K562 (cell line): ENCODE measurements around the gene CTPS1. TPM values are rescaled to one million over a fixed set of nuclear protein-coding genes. Genes with fewer than 3 reads are reported as not detected.

Source experiments
- BCL6 ChIP-seq: fragments of 250-450 bp; sonication (Bioruptor Pico); IDR thresholded peaks from 2 replicates; pipeline ENCODE4 v1.4.0; 2020
- BRF2 ChIP-seq: IDR thresholded peaks from 3 replicates; pipeline ENCODE4 v1.6.1; 2011; ENCODE audit warnings: borderline replicate concordance, mild to moderate bottlenecking; ENCODE audit not compliant: insufficient read length, insufficient read depth
- CCNT2 ChIP-seq: IDR thresholded peaks from 2 replicates; pipeline ENCODE4 v1.6.1; 2011; ENCODE audit warnings: borderline replicate concordance, low read depth, mild to moderate bottlenecking, moderate library complexity, mixed read lengths, low read length; ENCODE audit not compliant: insufficient read length; ENCODE audit errors: extremely low read depth
- ELK3 ChIP-seq: fragments of 450-650 bp; formaldehyde crosslinking; IDR thresholded peaks from 2 replicates; pipeline ENCODE4 v1.4.0; 2020; ENCODE audit warnings: mild to moderate bottlenecking
- GTF3C2 ChIP-seq: IDR thresholded peaks from 3 replicates; pipeline ENCODE4 v1.6.1; 2011; ENCODE audit warnings: borderline replicate concordance, mild to moderate bottlenecking, moderate library complexity; ENCODE audit not compliant: insufficient read length; ENCODE audit errors: extremely low read depth
- JUNB ChIP-seq: fragments of 450-650 bp; formaldehyde crosslinking; conservative IDR thresholded peaks from 2 replicates; pipeline ENCODE4 v1.4.0; 2020; ENCODE audit warnings: mild to moderate bottlenecking
- MAX ChIP-seq: sonication (generic); formaldehyde crosslinking; IDR thresholded peaks from 2 replicates; pipeline ENCODE4 v1.9.0; 2022; ENCODE audit warnings: mild to moderate bottlenecking, missing genetic modification reagents
- NONO ChIP-seq, 2 experiments: fragments of 200-400 bp in 1 of 2; fragments of 450-650 bp in 1 of 2; formaldehyde crosslinking in 1 of 2; IDR thresholded peaks; 2 replicates each; pipeline ENCODE4 v1.6.1; 2017; ENCODE audit warnings: low read depth in 2 of 2, mild to moderate bottlenecking in 2 of 2, moderate library complexity in 2 of 2, low read length in 1 of 2
- PHF20 ChIP-seq: fragments of 450-650 bp; IDR thresholded peaks from 2 replicates; pipeline ENCODE4 v1.6.1; 2018; ENCODE audit not compliant: partially characterized antibody
- SREBF2 ChIP-seq: sonication (generic); formaldehyde crosslinking; IDR thresholded peaks from 2 replicates; pipeline ENCODE4 v1.4.0; 2020; ENCODE audit warnings: mild to moderate bottlenecking, missing genetic modification reagents
- TAF9B ChIP-seq: fragments of 450-650 bp; IDR thresholded peaks from 2 replicates; pipeline ENCODE4 v1.6.1; 2018; ENCODE audit warnings: mild to moderate bottlenecking; ENCODE audit not compliant: partially characterized antibody
- TARDBP ChIP-seq: fragments of 450-650 bp; IDR thresholded peaks from 2 replicates; pipeline ENCODE4 v1.6.1; 2016
- XRCC3 ChIP-seq: fragments of 450-650 bp; IDR thresholded peaks from 2 replicates; pipeline ENCODE4 v1.6.1; 2017; ENCODE audit warnings: mild to moderate bottlenecking, moderate library complexity
- XRCC4 ChIP-seq: IDR thresholded peaks from one replicate; pipeline ENCODE4 v1.6.1; 2011; ENCODE audit not compliant: insufficient read depth, insufficient read length; ENCODE audit errors: extremely low read depth
- ZNF143 ChIP-seq: sonication (generic); formaldehyde crosslinking; IDR thresholded peaks from 2 replicates; pipeline ENCODE4 v1.9.0; 2022; ENCODE audit warnings: mild to moderate bottlenecking, missing genetic modification reagents
- ZNF165 ChIP-seq: fragments of 250-450 bp; sonication (Bioruptor Pico); IDR thresholded peaks from 2 replicates; pipeline ENCODE4 v1.4.0; 2020; ENCODE audit warnings: borderline replicate concordance
- ZNF280A ChIP-seq: fragments of 450-650 bp; IDR thresholded peaks from 2 replicates; pipeline ENCODE4 v1.6.1; 2018; ENCODE audit warnings: mild to moderate bottlenecking, low read depth; ENCODE audit not compliant: partially characterized antibody
- ZNF282 ChIP-seq: sonication (generic); formaldehyde crosslinking; IDR thresholded peaks from 2 replicates; pipeline ENCODE4 v1.8.1; 2023; ENCODE audit warnings: missing genetic modification reagents
- ZNF766 ChIP-seq: fragments of 200-800 bp; sonication (Bioruptor generic); conservative IDR thresholded peaks from 2 replicates; pipeline ENCODE4 v1.6.1; 2016; ENCODE audit warnings: missing genetic modification characterization, missing compliant biosample characterization
- polyA plus RNA-seq, 8 experiments: library from polyadenylated mRNA; depleted of rRNA in 4 of 8; stranded (reverse) in 5 of 8; unstranded in 3 of 8; fragments of >200 nt; fragmentation: Nextera tagmentation in 2 of 8; fragmentation: Illumina TruSeq in 1 of 8; extraction: Ambion mirVana in 2 of 8; extraction: Trizol in 1 of 8; gene quantifications; 2 replicates each; pipeline versions ENCODE4 v1.2.1 to v1.2.3, GENCODE V29; 2011 to 2014; ENCODE audit warnings: inconsistent platforms in 1 of 8, missing spikeins in 1 of 8
- total RNA-seq, 7 experiments: library from RNA; depleted of rRNA in 6 of 7; stranded (reverse); fragments of >200 nt in 6 of 7; fragmentation: Illumina TruSeq in 2 of 7; extraction: Trizol in 2 of 7; gene quantifications; 2 replicates each; pipeline versions ENCODE4 v1.2.1 to v1.2.3, GENCODE V29; 2011 to 2021; ENCODE audit warnings: low replicate concordance in 1 of 7

The CTPS1 gene
- total and polyA plus RNA-seq, 9 of the 15 experiments (the other 6 are each of a cell fraction or from before 2014, with no cell fraction given): 44.4 to 164 (median 87.7) TPM

GRCh38 chr1:40980068-40980452, 564 bp downstream of the CTPS1 start (continued):
- TF ChIP-seq CCNT2 (peak; percentile 45), ZNF143 (no peak), ELK3 (no peak), MAX (no peak), NONO (IDR thresholded peaks at IDR 0.05; ENCODE audit: low read depth in 2 of 2, low read length in 1 of 2) (peak; percentile 60 to 74), XRCC3 (no peak), ZNF766 (peak; percentile 72; the same call in 1 of the 2 replicates), TARDBP (no peak), GTF3C2 (no peak), JUNB (CRISPR knock-in tag) (no peak), SREBF2 (CRISPR knock-in tag) (no peak), BRF2 (no peak), ZNF280A (no peak), TAF9B (no peak), PHF20 (no peak), BCL6 (CRISPR knock-in tag) (no peak), XRCC4 (no peak), ZNF165 (CRISPR knock-in tag) (no peak), ZNF282 (CRISPR knock-in tag) (no peak)
